Heart right ventricle (tissue), 16 donors: ENCODE data around the gene UHRF1. TPM values are rescaled to one million over a fixed set of nuclear protein-coding genes. Genes with fewer than 3 reads are reported as not detected.
A peak's percentile ranks its signal among the peaks of the same experiment; 100 is the strongest.

Experiments used
- ATAC-seq, 8 donors: fragments of 200-7000 bp; cut with Tn5 transposase; one replicate each; pipeline ENCODE4 v1.9.1; 2020; ENCODE audit warnings: mild to moderate bottlenecking in 8 of 8, moderate library complexity in 8 of 8, moderate number of reproducible peaks in 1 of 8
- DNase-seq, 2 donors: peaks; one replicate each; pipeline ENCODE4 v3.0.0-alpha.2; 2020
- H3K27ac ChIP-seq, 10 donors: fragments of 200-600 bp; sonication (generic) in 2 of 10; one replicate each; pipeline versions ENCODE4 v1.5.0 to v1.8.0; 2020 to 2022; ENCODE audit warnings: mild to moderate bottlenecking in 3 of 10
- H3K27me3 ChIP-seq, 7 donors: fragments of 200-600 bp; one replicate each; pipeline ENCODE4 v1.8.0; 2021 to 2022; ENCODE audit warnings: mild to moderate bottlenecking in 2 of 7
- H3K36me3 ChIP-seq, 9 donors: fragments of 200-600 bp; sonication (generic) in 1 of 9; one replicate each; pipeline versions ENCODE4 v1.5.0 to v1.8.0; 2020 to 2022; ENCODE audit warnings: mild to moderate bottlenecking in 2 of 9
- H3K4me1 ChIP-seq, 9 donors: fragments of 200-600 bp; sonication (generic) in 1 of 9; one replicate each; pipeline versions ENCODE4 v1.5.0 to v1.8.0; 2020 to 2022; ENCODE audit warnings: mild to moderate bottlenecking in 4 of 9
- H3K4me3 ChIP-seq, 10 donors: fragments of 200-600 bp; sonication (generic) in 2 of 10; one replicate each; pipeline versions ENCODE4 v1.5.0 to v1.8.0; 2020 to 2022; ENCODE audit warnings: mild to moderate bottlenecking in 7 of 10, moderate library complexity in 2 of 10
- H3K9me3 ChIP-seq, 11 donors: fragments of 200-600 bp in 10 of 11; sonication (generic) in 2 of 11; one replicate each; pipeline versions ENCODE4 v1.5.0 to v1.8.0; 2013 to 2022; ENCODE audit warnings: mild to moderate bottlenecking in 2 of 11, control low read depth in 1 of 11, moderate library complexity in 1 of 11
- WGBS, 2 donors: extraction: QIAGEN DNeasy Blood & Tissue Kit; methylation state at CpG; one replicate each; pipeline ENCODE4 v1.1.7; 2013; ENCODE audit warnings: inconsistent platforms in 1 of 2; 5-methylcytosine and 5-hydroxymethylcytosine counted together
- intact Hi-C, 10 donors: fragments of 100-400 bp; cut with DNase I; formaldehyde crosslinking; loops; one replicate each; pipeline versions ENCODE4 v1.11.1 to v1.14.2; 2022
- polyA plus RNA-seq, 2 donors: library from polyadenylated mRNA; stranded (reverse); fragments of 200-250 nt; gene quantifications; one replicate each; pipeline ENCODE4 v1.2.3, GENCODE V29; 2013
- total RNA-seq, 10 donors: library from RNA; stranded (reverse); fragmentation: NEBNext Ultra II Directional in 3 of 10; extraction: Animal tissue kit (Norgen Biotek cat#: 25700) in 3 of 10; gene quantifications; one replicate each; pipeline versions ENCODE4 v1.2.1 to v1.2.4, GENCODE V29; 2021 to 2023
- TF ChIP-seq, protein P1 (sequence below), 9 donors: fragments of 200-600 bp; sonication (generic) in 2 of 9; IDR thresholded peaks; one replicate each; pipeline versions ENCODE4 v1.5.0 to v1.8.0; 2021 to 2022; ENCODE audit warnings: antibody characterized with exemption in 9 of 9, mild to moderate bottlenecking in 5 of 9, moderate library complexity in 1 of 9
- donor health status: Arrhythmogenic right ventricular cardiomyopathy.
- donor health status: ischemic (EF 13 %, LVEDD 7.1; RV severe dilation, severe dysfunction).
- donor health status: healthy with polysubstance abuse.
- donor health status: DM: no; HTN: yes; CAD: no.
- donor health status: DM: no; HTN: no; CAD: no.
- donor health status: ischemic (EF 25% LVEDD 6.9; RV normal size, moderate dysfunction).
- donor health status: ischemic (EF 25% LVEDD 5.7; RV mildly dilated, moderate dysfunction).
- donor health status: healthy.
- donor health status: DM: yes; HTN: yes; CAD: no.
- donor health status: Ischemic cardiomyopathy.
- donor health status: ischemic (EF 35%, LVEDD 5.7; RV mildly dilated, moderate dysfunction).
- donor health status: nonischemic (EF 11% LVEDD 7.7; RV severe dilation, severe dysfunction).
- donor health status: DM: yes; HTN: yes; CAD: no.
- donor health status: PGD.
- donor health status: ischemic (EF 29% LVEDD 5.4; RV normal size, mild dysfunction).
- donor health status: nonischemic (EF 23%, LVEDD 6.1; RV moderate dilation, normal function).

Gene UHRF1
- total and polyA plus RNA-seq, 12 donors: 0.35 to 6.2 (median 0.75) TPM

DNA sequence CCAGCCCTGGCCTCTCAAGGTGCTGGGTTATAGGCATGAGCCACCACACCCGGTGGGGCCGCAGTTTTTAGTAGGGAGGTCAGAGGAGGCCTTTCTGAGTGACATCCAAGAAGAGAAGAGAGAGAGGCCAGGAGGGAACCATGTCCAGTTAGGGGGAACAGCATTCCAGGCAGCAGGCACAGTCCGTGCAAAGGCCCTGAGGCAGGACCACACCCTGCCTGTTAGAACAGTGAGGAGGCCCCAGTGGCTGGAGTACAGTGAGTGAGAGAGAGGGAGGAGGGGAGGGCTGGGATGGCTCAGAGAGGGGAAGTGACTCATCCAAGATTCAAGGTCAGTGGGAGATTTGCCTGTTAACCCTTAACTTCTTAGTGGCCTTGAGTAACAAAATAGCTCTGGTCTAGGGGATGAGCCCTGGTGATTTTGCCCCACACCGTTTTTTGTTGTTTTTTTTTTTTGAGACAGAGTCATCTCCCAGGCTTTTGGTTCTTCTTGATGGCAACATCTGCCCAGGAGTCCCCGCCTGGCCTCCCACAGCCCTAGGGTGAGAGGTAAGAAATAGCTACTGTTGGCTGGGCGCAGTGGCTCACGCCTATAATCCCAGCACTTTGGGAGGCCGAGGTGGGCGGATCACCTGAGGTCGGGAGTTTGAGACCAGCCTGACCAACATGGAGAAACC is 39.1 kb upstream of the UHRF1 start:
- Histone ChIP-seq H3K36me3 (no peaks in the 10 kb centered on the region), H3K27ac (peak overlapping the region in 1 of 10 donors; percentile 55), H3K9me3 (no peaks in the 10 kb centered on the region), H3K4me3 (no peak overlapping the region), H3K27me3 (no peaks in the 10 kb centered on the region), H3K4me1 (peaks cover 0 to 41% (median 8%) of the 10 kb centered on the region in 9 donors)
- ATAC-seq: peak in 1 of 8 donors; percentile 63
- TF ChIP-seq, protein P1, sequence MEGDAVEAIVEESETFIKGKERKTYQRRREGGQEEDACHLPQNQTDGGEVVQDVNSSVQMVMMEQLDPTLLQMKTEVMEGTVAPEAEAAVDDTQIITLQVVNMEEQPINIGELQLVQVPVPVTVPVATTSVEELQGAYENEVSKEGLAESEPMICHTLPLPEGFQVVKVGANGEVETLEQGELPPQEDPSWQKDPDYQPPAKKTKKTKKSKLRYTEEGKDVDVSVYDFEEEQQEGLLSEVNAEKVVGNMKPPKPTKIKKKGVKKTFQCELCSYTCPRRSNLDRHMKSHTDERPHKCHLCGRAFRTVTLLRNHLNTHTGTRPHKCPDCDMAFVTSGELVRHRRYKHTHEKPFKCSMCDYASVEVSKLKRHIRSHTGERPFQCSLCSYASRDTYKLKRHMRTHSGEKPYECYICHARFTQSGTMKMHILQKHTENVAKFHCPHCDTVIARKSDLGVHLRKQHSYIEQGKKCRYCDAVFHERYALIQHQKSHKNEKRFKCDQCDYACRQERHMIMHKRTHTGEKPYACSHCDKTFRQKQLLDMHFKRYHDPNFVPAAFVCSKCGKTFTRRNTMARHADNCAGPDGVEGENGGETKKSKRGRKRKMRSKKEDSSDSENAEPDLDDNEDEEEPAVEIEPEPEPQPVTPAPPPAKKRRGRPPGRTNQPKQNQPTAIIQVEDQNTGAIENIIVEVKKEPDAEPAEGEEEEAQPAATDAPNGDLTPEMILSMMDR (IDR thresholded peaks at IDR 0.05): no peak
- intact Hi-C loops: loop anchor here in 5 of 10 donors (2.0 to 5.0 kb wide), 3 partner anchors 41 to 162 kb away; no protein-coding TSS in a partner anchor
- WGBS, 2 donors: 75 to 78% methylated on average over 10 of the region's 10 CpGs
- DNase-seq: peak in 1 of 2 donors; percentile 30

DNA sequence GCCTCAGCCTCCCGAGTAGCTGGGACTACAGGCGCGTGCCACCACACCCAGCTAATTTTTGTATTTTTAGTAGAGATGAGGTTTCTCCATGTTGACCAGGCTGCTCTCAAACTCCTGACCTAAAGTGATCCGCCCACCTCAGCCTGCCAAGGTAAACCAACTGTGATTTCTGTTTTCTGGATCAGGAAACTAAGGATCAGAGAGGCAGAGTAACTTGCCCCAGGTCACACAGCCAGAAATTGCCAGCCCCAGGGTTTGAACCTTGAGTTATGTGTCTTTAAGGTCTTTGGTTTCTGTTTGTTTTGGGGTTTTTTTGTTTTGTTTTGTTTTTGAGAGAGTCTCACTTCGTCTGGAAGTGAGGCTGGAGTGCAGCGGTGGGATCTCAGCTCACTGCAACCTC is 37.6 kb upstream of the UHRF1 start:
- Histone ChIP-seq H3K27me3 (no peaks in the 10 kb centered on the region), H3K9me3 (no peaks in the 10 kb centered on the region), H3K4me3 (no peak overlapping the region), H3K36me3 (no peaks in the 10 kb centered on the region), H3K27ac (no peak overlapping the region), H3K4me1 (peaks cover 0 to 34% (median 5%) of the 10 kb centered on the region in 9 donors)
- WGBS, 2 donors: 79 to 89% methylated on average over 6 of the region's 6 CpGs
- TF ChIP-seq, protein P1 (IDR thresholded peaks at IDR 0.05): no peak
- intact Hi-C loops: loop anchor here (1.0 to 5.0 kb wide), 7 partner anchors 39 to 161 kb away; no protein-coding TSS in a partner anchor
- ATAC-seq (no peak), DNase-seq (no peak)

DNA sequence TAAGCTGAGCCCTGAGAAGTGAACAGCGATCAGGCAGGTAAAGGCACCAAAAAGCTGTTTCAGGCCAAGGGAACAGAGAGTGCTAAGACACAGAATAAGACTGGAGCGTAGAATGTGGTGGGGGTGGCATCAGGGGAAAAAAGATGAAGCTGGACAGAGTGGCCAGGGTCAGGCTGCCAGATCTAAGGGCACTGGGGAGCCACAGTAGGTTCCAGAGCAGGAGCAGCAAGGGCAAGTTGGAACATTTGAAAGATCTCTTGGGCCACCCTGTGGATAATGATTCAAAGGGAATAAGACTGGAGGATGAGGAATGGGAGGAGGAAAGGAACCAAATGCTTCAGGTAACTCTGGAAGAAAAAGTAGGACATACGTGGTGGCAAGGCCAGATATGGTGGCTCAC is 35.4 kb upstream of the UHRF1 start:
- Histone ChIP-seq H3K36me3 (no peaks in the 10 kb centered on the region), H3K4me1 (peaks cover 0 to 32% (median 9%) of the 10 kb centered on the region in 9 donors), H3K27me3 (peaks cover 0 to 12% (median 8%) of the 10 kb centered on the region in 7 donors), H3K27ac (no peak overlapping the region), H3K9me3 (no peaks in the 10 kb centered on the region), H3K4me3 (no peak overlapping the region)
- intact Hi-C loops: loop anchor here in 8 of 10 donors (2.0 to 5.0 kb wide), 5 partner anchors 37 to 159 kb away; no protein-coding TSS in a partner anchor
- DNase-seq: no peak
- WGBS, 2 donors: 84 to 95% methylated on average over 3 of the region's 3 CpGs
- TF ChIP-seq, protein P1 (IDR thresholded peaks at IDR 0.05): no peak
- ATAC-seq: no peak

DNA sequence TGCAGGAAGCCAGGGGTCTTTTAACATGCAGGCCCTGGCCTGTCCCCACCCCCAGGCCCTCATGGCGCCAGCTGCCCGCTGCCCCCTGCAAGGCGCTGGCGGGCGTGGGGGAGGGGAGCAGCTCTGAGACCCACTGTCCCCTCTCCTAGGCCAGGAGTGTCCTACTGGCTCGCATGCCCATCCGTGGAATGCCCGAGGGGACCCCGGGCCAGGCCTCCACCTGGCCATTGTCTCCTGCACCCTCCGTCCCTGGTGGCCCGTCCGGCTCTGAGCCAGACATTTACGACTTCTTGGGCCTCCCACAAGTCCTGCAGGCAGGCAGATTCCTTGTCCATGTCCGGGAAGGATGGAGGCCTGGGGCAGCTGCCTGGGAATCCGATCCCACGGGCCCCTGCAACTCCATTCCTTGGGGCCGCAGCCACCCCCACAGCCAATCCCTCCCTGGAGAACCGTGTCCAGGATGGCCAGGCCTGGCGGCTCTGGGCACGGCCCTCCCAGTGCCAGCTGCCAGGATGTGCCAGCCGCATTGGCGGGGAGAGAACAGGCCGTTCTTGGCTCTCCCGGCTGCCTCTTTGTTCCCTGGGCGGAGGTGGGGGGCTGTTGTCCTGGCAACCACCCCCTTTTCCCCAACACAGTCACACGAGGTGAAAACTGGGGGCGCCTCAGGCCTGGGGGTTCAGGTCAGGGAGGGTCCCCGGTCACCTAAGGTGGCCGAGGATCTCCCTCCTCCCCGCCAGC is 31.4 kb upstream of the UHRF1 start:
- Histone ChIP-seq H3K4me3 (no peak overlapping the region), H3K27me3 (peaks cover 0 to 12% (median 8%) of the 10 kb centered on the region in 7 donors), H3K27ac (peak overlapping the region; percentile 53 to 76 (median 70)), H3K4me1 (peaks cover 0 to 13% (median 6%) of the 10 kb centered on the region in 9 donors), H3K9me3 (no peaks in the 10 kb centered on the region), H3K36me3 (no peaks in the 10 kb centered on the region)
- TF ChIP-seq, protein P1 (IDR thresholded peaks at IDR 0.05): no peak
- DNase-seq: peak in 1 of 2 donors; percentile 57
- intact Hi-C loops: loop anchor here in 1 of 10 donors (2.0 kb wide), 1 partner anchor 153 kb away; no protein-coding TSS in a partner anchor
- WGBS, 2 donors: 49 to 51% methylated on average over 30 of the region's 30 CpGs
- peak; percentile 48 to 99 (median 91) for ATAC-seq
